GM18507 (cell line): ENCODE data around the gene ZNF592.

Experiments used
- DNase-seq: peaks from one replicate; pipeline ENCODE4 v3.0.0; 2011; ENCODE audit warnings: low read depth; ENCODE audit not compliant: insufficient read length; ENCODE audit errors: extremely low spot score
- FAIRE-seq: peaks from 2 replicates; lab custom pipeline; 2011; peaks lifted over from hg19 to GRCh38; lab: Jason Lieb, UNC

Gene ZNF592

DNA sequence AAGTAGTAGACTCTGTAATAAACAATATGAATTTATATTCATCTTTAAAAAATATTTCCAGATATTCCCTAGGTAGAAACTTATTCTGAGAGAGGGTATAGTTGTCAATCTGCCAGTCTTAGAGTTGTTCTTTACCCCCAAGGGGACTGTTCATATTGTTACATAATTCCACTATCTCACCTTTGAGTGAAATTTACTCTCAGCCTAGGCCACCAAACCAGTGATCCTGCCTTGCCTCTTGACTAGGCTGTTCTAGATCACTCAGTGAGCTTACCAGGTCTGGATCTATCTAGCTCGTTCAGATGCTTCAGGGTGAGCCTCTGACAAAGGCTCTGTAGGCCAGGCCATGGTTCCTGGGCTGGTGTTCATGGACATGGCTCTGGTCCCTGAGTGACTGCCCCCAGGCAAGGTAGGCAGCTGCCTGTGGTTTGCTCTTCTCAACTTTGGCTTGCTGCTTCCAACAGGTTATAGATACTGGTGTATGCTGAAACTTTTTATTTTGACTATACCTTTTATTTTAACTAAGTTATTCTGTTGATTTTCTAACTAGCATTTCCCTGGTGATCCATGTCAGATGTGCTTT lies 27.6 kb downstream of the ZNF592 start:
- DNase-seq = no peak
- FAIRE-seq = no peak

- no peak for FAIRE-seq
- DNase-seq = no peak
These were observed 29.8 kb downstream of the ZNF592 start for GRCh38 chr15:84778194-84778593.

- FAIRE-seq = no peak
These were observed 32.1 kb downstream of the ZNF592 start for GRCh38 chr15:84780492-84780891.

GRCh38 chr15:84781495-84781894 lies 33.1 kb downstream of the ZNF592 start:
- FAIRE-seq (no peak), DNase-seq (no peak)

More at GRCh38 chr15:84780492-84780891, 32.1 kb downstream of the ZNF592 start:
- DNase-seq = no peak

DNA sequence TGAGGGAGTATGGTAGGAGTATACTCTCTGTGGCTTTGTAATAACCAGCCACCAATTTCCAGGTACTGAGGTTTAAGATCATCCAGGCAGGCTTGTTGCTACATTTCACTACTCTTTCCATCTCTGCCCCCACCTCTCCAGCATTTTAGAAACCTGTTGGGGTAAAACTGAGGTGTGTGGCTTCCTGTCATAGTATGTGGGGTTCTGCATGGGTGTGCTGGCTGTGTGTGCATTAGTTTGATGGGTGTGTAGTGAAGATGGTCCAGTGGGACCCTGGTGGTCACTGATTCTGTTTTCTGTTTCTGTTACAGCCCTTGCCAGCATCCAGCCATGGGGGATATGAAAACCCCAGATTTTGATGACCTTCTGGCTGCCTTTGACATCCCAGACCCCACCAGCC lies 34.0 kb downstream of the ZNF592 start:
- no peak for FAIRE-seq

DNA sequence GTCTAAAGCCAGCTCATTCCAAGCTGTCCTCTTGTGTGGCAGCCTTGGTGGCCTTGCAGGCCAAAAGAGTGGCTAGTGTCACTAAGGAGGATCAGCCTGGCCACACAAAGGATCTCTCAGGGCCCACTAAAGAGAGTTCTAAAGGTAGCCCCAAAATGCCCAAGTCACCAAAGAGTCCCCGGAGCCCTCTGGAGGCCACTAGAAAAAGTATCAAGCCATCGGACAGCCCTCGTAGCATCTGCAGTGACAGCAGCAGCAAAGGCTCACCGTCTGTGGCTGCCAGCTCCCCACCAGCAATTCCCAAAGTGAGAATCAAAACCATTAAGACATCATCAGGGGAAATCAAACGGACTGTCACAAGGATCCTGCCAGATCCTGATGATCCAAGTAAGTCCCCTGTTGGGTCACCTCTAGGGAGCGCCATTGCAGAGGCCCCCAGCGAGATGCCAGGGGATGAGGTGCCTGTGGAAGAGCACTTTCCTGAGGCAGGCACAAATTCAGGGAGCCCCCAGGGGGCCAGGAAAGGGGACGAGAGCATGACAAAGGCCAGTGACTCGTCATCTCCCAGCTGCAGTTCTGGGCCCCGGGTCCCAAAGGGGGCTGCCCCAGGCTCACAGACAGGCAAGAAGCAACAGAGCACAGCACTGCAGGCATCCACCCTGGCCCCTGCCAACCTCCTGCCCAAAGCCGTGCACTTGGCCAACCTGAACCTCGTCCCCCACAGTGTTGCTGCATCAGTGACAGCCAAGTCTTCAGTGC lies 35.3 kb downstream of the ZNF592 start:
- no peak for FAIRE-seq
- no peak for DNase-seq

More for the DNA sequence above, 34.0 kb downstream of the ZNF592 start:
- DNase-seq = no peak

DNA sequence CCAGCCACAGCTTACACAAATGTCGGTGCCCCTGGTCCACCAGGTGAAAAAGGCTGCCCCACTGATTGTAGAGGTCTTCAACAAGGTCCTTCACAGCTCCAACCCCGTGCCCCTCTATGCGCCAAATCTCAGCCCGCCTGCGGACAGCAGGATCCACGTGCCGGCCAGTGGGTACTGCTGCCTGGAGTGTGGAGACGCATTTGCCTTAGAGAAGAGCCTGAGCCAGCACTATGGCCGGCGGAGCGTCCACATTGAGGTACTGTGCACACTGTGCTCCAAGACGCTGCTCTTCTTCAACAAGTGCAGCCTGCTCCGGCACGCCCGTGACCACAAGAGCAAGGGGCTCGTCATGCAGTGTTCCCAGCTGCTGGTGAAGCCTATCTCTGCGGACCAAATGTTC lies 35.9 kb downstream of the ZNF592 start:
- DNase-seq = no peak
- no peak for FAIRE-seq

DNA sequence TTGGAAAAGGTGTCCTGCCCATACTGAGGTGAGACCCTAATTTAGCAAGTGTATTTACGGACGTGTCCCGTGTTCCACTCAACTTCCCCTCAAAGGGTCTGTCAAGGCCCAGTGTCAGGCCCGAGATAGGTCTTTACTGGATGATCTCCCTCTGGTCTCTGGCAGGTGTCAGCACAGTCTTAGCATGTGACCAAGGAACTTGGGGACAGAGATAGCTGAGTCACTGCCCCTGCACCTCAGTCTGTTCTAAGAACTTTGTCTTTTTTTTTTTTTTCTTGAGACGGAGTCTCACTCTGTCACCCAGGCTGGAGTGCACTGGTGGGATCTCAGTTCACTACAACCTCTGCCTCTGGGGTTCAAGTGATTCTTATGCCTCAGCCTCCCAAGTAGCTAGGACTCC lies 36.7 kb downstream of the ZNF592 start:
- no peak for DNase-seq
- no peak for FAIRE-seq

GRCh38 chr15:84788500-84788899 lies 40.1 kb downstream of the ZNF592 start:
- FAIRE-seq (no peak), DNase-seq (no peak)

DNA sequence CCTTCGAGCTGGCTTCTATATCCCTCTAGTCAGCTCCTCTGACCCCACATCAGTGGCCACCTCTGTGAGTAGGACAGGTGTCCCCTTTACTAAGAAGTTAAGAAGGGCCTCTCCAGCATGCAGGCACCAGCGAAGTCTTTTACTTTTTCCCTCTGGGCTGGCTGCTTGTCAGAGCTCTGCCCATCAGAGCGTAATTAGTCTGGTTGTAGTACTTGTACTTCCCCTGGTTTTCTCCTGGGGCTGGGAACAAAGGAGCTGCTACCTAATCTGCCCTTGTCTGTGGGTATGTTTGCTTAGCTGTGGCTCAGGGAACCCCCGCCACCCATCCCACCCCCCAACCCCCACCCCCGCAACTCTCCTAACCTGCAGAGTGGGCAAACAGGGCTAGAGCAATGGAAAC lies 41.4 kb downstream of the ZNF592 start:
- FAIRE-seq = no peak
- DNase-seq = no peak

DNA sequence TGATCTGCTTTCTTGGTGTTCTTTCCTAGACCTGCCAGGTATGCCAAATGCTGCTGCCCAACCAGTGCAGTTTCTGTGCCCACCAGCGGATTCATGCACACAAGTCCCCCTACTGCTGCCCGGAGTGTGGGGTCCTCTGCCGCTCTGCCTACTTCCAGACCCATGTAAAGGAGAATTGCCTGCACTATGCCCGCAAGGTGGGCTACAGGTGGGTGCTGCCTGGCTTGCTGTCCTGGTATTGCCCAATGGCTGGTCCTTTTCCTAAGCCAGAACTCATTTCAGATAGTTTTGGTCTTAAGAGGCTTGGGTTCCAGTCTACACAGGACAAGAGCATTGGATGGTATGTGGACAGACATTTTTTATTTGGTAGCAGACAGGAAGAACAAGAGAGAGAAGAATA lies 42.3 kb downstream of the ZNF592 start:
- FAIRE-seq = no peak
- DNase-seq = no peak

DNA sequence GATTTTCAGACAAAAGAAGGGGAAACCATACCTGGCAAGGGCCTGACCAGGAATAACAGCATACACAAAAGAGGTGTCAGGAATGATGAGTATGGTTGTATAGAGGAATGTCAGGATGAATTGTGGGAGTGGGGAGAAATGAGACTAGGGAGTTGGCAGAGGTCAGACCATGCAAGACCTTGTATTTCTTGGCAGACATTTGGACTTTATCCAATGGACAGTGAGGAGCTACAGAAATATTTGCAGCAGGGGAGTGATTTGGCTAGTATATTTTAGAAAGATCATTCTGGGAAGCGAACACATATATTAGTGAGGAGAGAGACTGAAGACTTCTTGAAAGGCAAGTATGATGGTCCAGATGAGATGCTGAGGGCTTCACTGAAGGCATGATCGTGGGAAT lies 43.4 kb downstream of the ZNF592 start:
- no peak for DNase-seq
- no peak for FAIRE-seq

DNA sequence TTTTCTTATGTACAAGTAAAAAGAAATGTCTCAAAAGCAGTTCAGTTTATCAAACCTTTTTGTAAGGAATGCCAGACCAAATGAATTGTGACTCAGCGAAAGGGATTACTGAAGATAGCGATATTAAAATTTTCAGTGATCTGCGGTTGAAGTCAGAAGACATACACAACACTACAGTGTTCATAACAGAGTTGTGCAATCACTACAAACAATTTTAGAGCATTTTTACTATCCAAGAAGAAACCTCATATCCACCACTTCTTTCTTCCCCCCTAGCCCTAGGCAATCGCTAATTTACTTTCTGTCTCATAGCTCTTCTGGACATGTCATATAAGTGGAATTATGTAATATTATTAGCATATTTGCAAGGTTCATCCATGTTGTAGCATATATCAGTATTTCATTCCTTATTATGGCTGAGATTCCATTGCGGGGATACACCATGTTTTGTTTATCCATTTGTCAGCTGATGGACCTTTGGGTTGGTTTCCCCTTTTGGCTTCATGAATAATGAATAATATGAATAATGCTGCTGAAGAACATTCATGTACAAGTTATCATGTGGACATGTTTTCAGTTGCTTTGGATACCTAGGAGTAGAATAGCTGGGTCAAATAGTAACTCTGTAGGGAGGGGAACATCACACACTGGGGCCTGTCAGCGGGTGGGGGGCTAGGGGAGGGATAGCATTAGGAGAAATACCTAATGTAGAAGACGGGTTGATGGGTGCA lies 45.2 kb downstream of the ZNF592 start:
- FAIRE-seq (no peak), DNase-seq (no peak)

GRCh38 chr15:84794162-84794547 lies 45.8 kb downstream of the ZNF592 start:
- FAIRE-seq (no peak), DNase-seq (no peak)

DNA sequence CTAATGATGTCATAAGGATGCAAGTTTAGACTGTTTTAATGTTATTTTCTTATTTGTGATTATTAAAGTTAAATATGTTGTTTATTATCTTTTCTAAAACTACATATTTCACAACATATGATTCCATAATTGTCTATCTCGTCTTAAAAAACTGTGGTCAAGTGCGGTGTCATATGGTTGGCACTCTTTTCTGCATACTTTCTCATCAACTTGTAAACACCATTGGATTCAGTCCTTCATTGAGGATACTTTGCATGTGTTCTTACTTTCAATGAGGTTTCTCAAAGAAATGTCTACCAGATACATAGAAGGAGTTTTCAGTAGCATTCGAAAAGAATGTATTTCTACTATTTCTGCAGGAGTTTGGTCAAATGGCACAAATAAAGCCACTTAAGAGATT lies 46.8 kb downstream of the ZNF592 start:
- DNase-seq = no peak
- no peak for FAIRE-seq

GRCh38 chr15:84797212-84797611 lies 48.8 kb downstream of the ZNF592 start:
- no peak for DNase-seq
- FAIRE-seq = no peak

DNA sequence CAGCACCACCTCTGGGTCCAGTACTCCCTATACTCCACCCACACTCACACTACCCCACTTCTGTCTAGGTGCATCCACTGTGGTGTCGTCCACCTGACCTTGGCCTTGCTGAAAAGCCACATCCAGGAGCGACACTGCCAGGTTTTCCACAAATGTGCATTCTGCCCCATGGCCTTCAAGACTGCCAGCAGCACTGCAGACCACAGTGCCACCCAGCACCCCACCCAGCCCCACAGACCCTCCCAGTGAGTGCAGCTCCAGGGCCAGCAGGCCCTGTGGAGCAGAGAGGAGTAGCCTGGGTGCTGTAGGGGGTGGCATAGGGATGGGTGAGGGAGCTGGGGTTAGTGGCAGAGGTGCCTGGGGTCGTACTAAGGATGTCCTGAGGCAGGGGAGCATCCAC lies 49.4 kb downstream of the ZNF592 start:
- DNase-seq = no peak
- FAIRE-seq = no peak

DNA sequence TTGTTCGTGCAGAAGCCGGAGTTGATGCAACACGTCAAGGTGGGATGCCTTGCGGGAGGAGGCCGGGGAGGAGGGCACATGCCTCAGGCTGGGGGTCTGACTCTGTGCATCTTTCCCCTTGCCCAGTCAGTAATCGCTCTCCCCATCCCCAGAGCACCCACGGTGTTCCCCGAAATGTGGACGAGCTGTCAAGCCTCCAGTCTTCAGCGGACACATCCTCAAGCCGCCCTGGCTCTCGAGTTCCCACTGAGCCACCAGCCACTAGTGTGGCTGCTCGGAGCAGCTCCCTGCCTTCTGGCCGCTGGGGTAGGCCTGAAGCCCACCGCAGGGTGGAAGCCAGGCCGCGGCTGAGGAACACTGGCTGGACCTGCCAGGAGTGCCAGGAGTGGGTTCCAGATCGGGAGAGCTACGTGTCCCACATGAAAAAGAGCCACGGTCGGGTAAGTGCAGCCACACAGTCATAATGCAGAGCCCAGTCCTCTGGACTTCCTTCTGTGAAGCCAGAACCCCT lies 50.1 kb downstream of the ZNF592 start:
- no peak for FAIRE-seq
- no peak for DNase-seq

DNA sequence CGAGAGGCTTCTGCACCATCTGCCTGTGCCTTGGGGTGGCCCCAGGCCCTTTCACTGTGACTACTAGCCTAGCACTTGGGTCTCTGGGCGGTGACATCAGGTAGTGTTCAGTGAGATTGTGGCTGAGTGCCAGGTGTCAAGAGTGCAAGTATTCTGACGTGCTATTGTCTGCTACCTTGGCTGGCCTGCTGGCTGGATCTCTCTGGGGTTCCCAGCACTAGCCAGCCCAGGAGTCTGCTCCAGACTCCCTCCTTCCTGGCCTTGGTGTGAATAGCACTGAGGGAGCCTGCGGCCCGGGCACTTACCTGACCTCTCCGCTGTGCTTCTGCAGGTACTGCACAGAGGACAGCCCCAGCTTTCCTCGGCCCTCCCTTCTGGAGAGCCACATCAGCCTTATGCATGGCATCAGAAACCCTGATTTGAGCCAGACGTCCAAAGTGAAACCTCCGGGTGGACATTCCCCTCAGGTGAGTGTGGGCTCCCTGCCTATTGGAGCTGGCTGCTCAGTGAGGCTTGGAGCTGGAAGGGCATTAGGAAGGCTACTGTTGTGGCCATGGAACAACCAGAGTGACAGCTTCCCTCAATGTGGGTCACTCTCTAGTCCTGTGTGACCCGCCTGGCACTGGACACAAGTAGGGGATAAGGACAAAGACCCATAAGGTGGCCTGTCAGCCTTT lies 51.3 kb downstream of the ZNF592 start:
- no peak for DNase-seq
- FAIRE-seq = no peak

DNA sequence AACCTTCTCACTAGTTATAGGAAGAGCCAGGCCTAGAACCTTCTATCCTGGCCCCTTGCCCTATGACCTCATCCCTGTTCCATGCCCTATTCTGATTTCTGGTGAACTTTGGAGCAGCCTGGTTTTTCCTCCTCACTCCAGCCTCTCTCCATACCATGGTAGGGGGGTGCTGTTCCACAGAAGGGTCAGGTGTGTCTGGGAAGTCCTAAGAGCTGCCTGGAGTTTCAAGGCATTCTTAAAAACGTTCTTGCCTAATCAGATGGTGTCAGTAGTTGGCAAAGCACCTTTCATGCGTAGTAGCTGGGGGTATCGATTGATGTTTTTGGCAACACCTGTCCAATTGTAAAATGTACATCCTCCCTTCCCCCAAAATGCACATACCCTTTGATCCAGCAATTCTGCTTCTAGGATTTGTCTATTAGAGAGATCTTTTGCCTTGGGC lies 52.0 kb downstream of the ZNF592 start:
- DNase-seq = no peak
- FAIRE-seq = no peak
